Heart left ventricle (tissue), 16 donors: Measurements from ENCODE around the gene LAG3. TPM values are rescaled to one million over a fixed set of nuclear protein-coding genes. Genes with fewer than 3 reads are reported as not detected.

Source experiments
- ATAC-seq, 4 donors: fragments of 200-7000 bp; cut with Tn5 transposase; one replicate each; pipeline ENCODE4 v1.9.1; 2020 to 2022; ENCODE audit warnings: moderate library complexity in 4 of 4, mild to moderate bottlenecking in 3 of 4, moderate number of reproducible peaks in 1 of 4
- DNase-seq, 5 donors: peaks; one replicate each; pipeline ENCODE4 v3.0.0-alpha.2; 2020
- H3K27ac ChIP-seq, 12 donors: fragments of 200-600 bp; sonication (generic) in 4 of 12; one replicate each; pipeline versions ENCODE4 v1.5.0 to v1.8.0; 2016 to 2022; ENCODE audit warnings: mild to moderate bottlenecking in 2 of 12
- H3K27me3 ChIP-seq, 9 donors: fragments of 200-600 bp; sonication (generic) in 2 of 9; one replicate each; pipeline versions ENCODE4 v1.5.1 to v1.8.0; 2016 to 2022; ENCODE audit warnings: mild to moderate bottlenecking in 3 of 9
- H3K36me3 ChIP-seq, 9 donors: fragments of 200-600 bp; sonication (generic) in 2 of 9; one replicate each; pipeline versions ENCODE4 v1.5.0 to v1.8.0; 2018 to 2022; ENCODE audit warnings: mild to moderate bottlenecking in 2 of 9
- H3K4me1 ChIP-seq, 12 donors: fragments of 200-600 bp; sonication (generic) in 4 of 12; one replicate each; pipeline versions ENCODE4 v1.5.0 to v1.8.0; 2016 to 2022; ENCODE audit warnings: mild to moderate bottlenecking in 3 of 12
- H3K4me3 ChIP-seq, 12 donors: fragments of 200-600 bp; sonication (generic) in 4 of 12; one replicate each; pipeline versions ENCODE4 v1.5.0 to v1.8.0; 2017 to 2022; ENCODE audit warnings: mild to moderate bottlenecking in 9 of 12, moderate library complexity in 4 of 12
- H3K9me3 ChIP-seq, 12 donors: fragments of 200-600 bp; sonication (generic) in 4 of 12; one replicate each; pipeline versions ENCODE4 v1.5.0 to v1.8.0; 2016 to 2022; ENCODE audit warnings: mild to moderate bottlenecking in 1 of 12
- CTCF ChIP-seq, 12 donors: fragments of 200-600 bp; sonication (generic) in 4 of 12; IDR thresholded peaks; one replicate each; pipeline versions ENCODE4 v1.5.0 to v1.8.0; 2018 to 2022; ENCODE audit warnings: antibody characterized with exemption in 12 of 12, mild to moderate bottlenecking in 5 of 12
- POLR2A ChIP-seq, 2 donors: fragments of 450-650 bp; IDR thresholded peaks; one replicate each; pipeline ENCODE4 v1.6.1; 2017; ENCODE audit warnings: antibody characterized with exemption in 2 of 2, mild to moderate bottlenecking in 2 of 2, moderate library complexity in 2 of 2
- WGBS, 4 donors: extraction: QIAGEN DNeasy Blood & Tissue Kit in 2 of 4; methylation state at CpG; one replicate each; pipeline versions ENCODE4 v1.1.5 to v1.1.7; 2013 to 2018; 5-methylcytosine and 5-hydroxymethylcytosine counted together
- intact Hi-C, 10 donors: fragments of 100-400 bp; cut with DNase I; formaldehyde crosslinking; loops; one replicate each; pipeline versions ENCODE4 v1.11.1 to v1.14.2; 2022
- polyA plus RNA-seq, 2 donors: library from polyadenylated mRNA; stranded (reverse); fragments of 200-250 nt; gene quantifications; one replicate each; pipeline ENCODE4 v1.2.3, GENCODE V29; 2013
- total RNA-seq, 9 donors: library from RNA; depleted of rRNA in 2 of 9; stranded (reverse); fragments of >200 nt in 2 of 9; fragmentation: NEBNext Ultra II Directional in 3 of 9; extraction: Animal tissue kit (Norgen Biotek cat#: 25700) in 3 of 9; gene quantifications; one replicate each; pipeline versions ENCODE4 v1.1.0 to v1.2.4, GENCODE V29; 2016 to 2023
- donor health status: ischemic (EF 13 %, LVEDD 7.1; RV severe dilation, severe dysfunction).
- donor health status: healthy with polysubstance abuse.
- donor health status: DM: no; HTN: yes; CAD: no.
- donor health status: DM: no; HTN: no; CAD: no.
- donor health status: ischemic (EF 25% LVEDD 6.9; RV normal size, moderate dysfunction).
- donor health status: ischemic (EF 25% LVEDD 5.7; RV mildly dilated, moderate dysfunction).
- donor health status: healthy.
- donor health status: DM: yes; HTN: yes; CAD: no.
- donor health status: ischemic (EF 35%, LVEDD 5.7; RV mildly dilated, moderate dysfunction).
- donor health status: nonischemic (EF 11% LVEDD 7.7; RV severe dilation, severe dysfunction).
- donor health status: DM: yes; HTN: yes; CAD: no.
- donor health status: PGD.
- donor health status: ischemic (EF 29% LVEDD 5.4; RV normal size, mild dysfunction).
- donor health status: nonischemic (EF 23%, LVEDD 6.1; RV moderate dilation, normal function).

Gene LAG3
- total and polyA plus RNA-seq, 11 donors, result 0.03 to 1.5 (median 0.34) TPM; not detected in 4

- WGBS, 4 donors, result 1 to 3% (median 2%) methylated on average over 14 to 16 of the region's 16 CpGs
- intact Hi-C loops, result loop anchor here in 2 of 10 donors (1.0 kb wide), 1 partner anchor 11 kb away; the partner anchor contains the start of gene MLF2 (in 2 of the 2)
- TF ChIP-seq POLR2A (IDR thresholded peaks at IDR 0.05) (peak in 1 of 2 donors; percentile 42), CTCF (IDR thresholded peaks at IDR 0.05) (no peak)
- Histone ChIP-seq H3K4me1 (peaks cover 4 to 53% (median 39%) of the 10 kb centered on the region in 12 donors), H3K36me3 (peaks cover 0 to 1% (median 0%) of the 10 kb centered on the region in 9 donors), H3K27ac (peak overlapping the region; percentile 80 to 99 (median 94)), H3K27me3 (peaks cover 0 to 4% (median 0%) of the 10 kb centered on the region in 9 donors), H3K4me3 (peak overlapping the region in 11 of 12 donors; percentile 7 to 100 (median 41)), H3K9me3 (no peaks in the 10 kb centered on the region)
- ATAC-seq (peak; percentile 86 to 91 (median 88)), DNase-seq (peak; percentile 94 to 97 (median 95))
These were observed 8.1 kb upstream of the LAG3 start for GRCh38 chr12:6764011-6764828.

- WGBS, 4 donors, result 25 to 30% (median 27%) methylated on average over 7 of the region's 7 CpGs
- no peak for ATAC-seq
- H3K9me3 ChIP-seq, result no peaks in the 10 kb centered on the region
These were observed 7.2 kb upstream of the LAG3 start for GRCh38 chr12:6765048-6765633.

GRCh38 chr12:6765634-6766581 lies 6.4 kb upstream of the LAG3 start, which contains the start of gene PTMS:
Gene PTMS (plus strand): TSS chr12:6766363. CDS start chr12:6766706, 343 bp downstream.
- intact Hi-C loops, result loop anchor here in 4 of 10 donors (1.0 to 5.0 kb wide), 3 partner anchors 13 to 154 kb away; partner anchors contain the start of gene MLF2 (in 3 of the 4)

More at GRCh38 chr12:6765048-6765633, 7.2 kb upstream of the LAG3 start:
- peaks cover 0 to 4% (median 0%) of the 10 kb centered on the region in 9 donors for H3K27me3 ChIP-seq
- peak overlapping the region in 10 of 12 donors; percentile 70 to 100 (median 90) for H3K4me3 ChIP-seq
- peaks cover 0 to 10% (median 1%) of the 10 kb centered on the region in 9 donors for H3K36me3 ChIP-seq
- H3K4me1 ChIP-seq, result peaks cover 4 to 55% (median 40%) of the 10 kb centered on the region in 12 donors
- DNase-seq, result no peak
- intact Hi-C loops, result loop anchor here in 1 of 10 donors (5.0 kb wide), 1 partner anchor 153 kb away; no protein-coding TSS in a partner anchor
- peak overlapping the region; percentile 80 to 99 (median 94) for H3K27ac ChIP-seq
- TF ChIP-seq POLR2A (IDR thresholded peaks at IDR 0.05) (no peak), CTCF (IDR thresholded peaks at IDR 0.05) (no peak)

More at GRCh38 chr12:6765634-6766581, 6.4 kb upstream of the LAG3 start, which contains the start of gene PTMS:
- Histone ChIP-seq H3K27ac (peak within 1 kb of the TSS; percentile 80 to 99 (median 94)), H3K9me3 (no peaks in the 10 kb centered on the region), H3K27me3 (peaks cover 0 to 4% (median 0%) of the 10 kb centered on the region in 9 donors), H3K4me1 (peaks cover 4 to 62% (median 40%) of the 10 kb centered on the region in 12 donors), H3K36me3 (peaks cover 0 to 18% (median 6%) of the 10 kb centered on the region in 9 donors), H3K4me3 (peak within 1 kb of the TSS; percentile 54 to 100 (median 85))
- WGBS, 4 donors, result 2 to 4% (median 3%) methylated on average over 33 to 63 of the region's 63 CpGs
- DNase-seq (peak; percentile 87 to 94 (median 90)), ATAC-seq (peak; percentile 3 to 58 (median 48))
- peak in 1 of 2 donors; percentile 91 for TF ChIP-seq POLR2A (IDR thresholded peaks at IDR 0.05)
- no peak for TF ChIP-seq CTCF (IDR thresholded peaks at IDR 0.05)
